ENCODE measurements around the gene ACTL7A. TPM values are rescaled to one million over a fixed set of nuclear protein-coding genes. Genes with fewer than 3 reads are reported as not detected.

ACTL7A gene, protein sequence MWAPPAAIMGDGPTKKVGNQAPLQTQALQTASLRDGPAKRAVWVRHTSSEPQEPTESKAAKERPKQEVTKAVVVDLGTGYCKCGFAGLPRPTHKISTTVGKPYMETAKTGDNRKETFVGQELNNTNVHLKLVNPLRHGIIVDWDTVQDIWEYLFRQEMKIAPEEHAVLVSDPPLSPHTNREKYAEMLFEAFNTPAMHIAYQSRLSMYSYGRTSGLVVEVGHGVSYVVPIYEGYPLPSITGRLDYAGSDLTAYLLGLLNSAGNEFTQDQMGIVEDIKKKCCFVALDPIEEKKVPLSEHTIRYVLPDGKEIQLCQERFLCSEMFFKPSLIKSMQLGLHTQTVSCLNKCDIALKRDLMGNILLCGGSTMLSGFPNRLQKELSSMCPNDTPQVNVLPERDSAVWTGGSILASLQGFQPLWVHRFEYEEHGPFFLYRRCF
- not detected in 2 replicates for total RNA-seq
- not detected for total RNA-seq (2013)
- polyA plus RNA-seq: not detected in 2 replicates
- not detected in 2 replicates for polyA minus RNA-seq

DNA sequence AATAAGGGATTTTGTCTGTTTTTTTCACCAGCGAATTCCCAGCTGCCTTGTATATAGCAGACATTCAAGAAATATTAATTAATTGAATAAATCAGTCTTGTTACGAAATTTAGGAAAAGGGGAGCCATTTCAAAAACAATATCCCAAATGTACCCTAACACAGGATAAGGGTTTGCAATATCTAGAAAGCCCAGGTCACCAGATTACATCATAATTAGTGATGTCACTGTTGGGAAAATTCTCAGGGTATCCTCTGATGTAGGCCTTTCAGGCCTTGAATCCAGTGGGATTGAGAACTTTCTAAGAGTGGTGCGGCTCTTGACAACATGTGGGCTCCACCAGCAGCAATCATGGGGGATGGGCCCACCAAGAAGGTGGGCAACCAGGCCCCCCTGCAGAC lies at the start of gene ACTL7A:
Gene ACTL7A, plus strand, starts transcription at position 270 of the 400 bp plus-strand sequence. Its CDS starts 57 bp downstream, at position 327.
- DNase-seq: no peak
- H3K27ac ChIP-seq (ENCODE audit: low read length in 2 of 2): no peak within 1 kb of the TSS
- Mint-ChIP-seq H3K4me1 (no peaks in the 10 kb centered on the region), H3K27me3 (no peaks in the 10 kb centered on the region), H3K9me3 (ENCODE audit: insufficient read depth) (peaks cover 2% of the 10 kb centered on the region), H3K27ac (no peak within 1 kb of the TSS), H3K4me3 (no peak within 1 kb of the TSS)
- no peak within 1 kb of the TSS for H3K9ac ChIP-seq (ENCODE audit: low read length)
- H3K4me2 ChIP-seq (replicated peaks; ENCODE audit: low read depth, low read length, poor library complexity, severe bottlenecking): no peak within 1 kb of the TSS
- H3K36me3 ChIP-seq (replicated peaks in 1 of 2; ENCODE audit: control extremely low read depth in 1 of 2, control insufficient read depth in 1 of 2, extremely low read depth in 1 of 2, insufficient read depth in 2 of 2, low read length in 1 of 2): no peaks in the 10 kb centered on the region
- ATAC-seq (ENCODE audit: low read depth): no peak
- intact Hi-C loops (cut with micrococcal nuclease): no loop called here
- no peaks in the 10 kb centered on the region for H3K27me3 ChIP-seq (replicated peaks in 1 of 4; ENCODE audit: control extremely low read depth in 1 of 4, control insufficient read depth in 3 of 4, insufficient read depth in 4 of 4, low read length in 3 of 4)
- H3K4me3 ChIP-seq (ENCODE audit: control extremely low read depth in 1 of 5, extremely low read depth in 1 of 5, insufficient read depth in 1 of 5, low read depth in 2 of 5, low read length in 4 of 5): no peak within 1 kb of the TSS
- no peaks in the 10 kb centered on the region for H4K20me1 ChIP-seq (ENCODE audit: control insufficient read depth, insufficient read depth, low read length, poor library complexity, severe bottlenecking)
- 100% methylated on average over 1 of the region's 3 CpGs for WGBS (ENCODE audit: insufficient coverage)
- POLR2A ChIA-PET: no interaction called here
- TF ChIP-seq EZH2 (IDR thresholded peaks at IDR 0.05; ENCODE audit: borderline replicate concordance, insufficient read depth, low read depth, low read length, poor library complexity, severe bottlenecking) (no peak), CTCF (IDR thresholded peaks at IDR 0.05) (no peak)
- H2AFZ ChIP-seq (ENCODE audit: insufficient read depth, low read depth, low read length, poor library complexity, severe bottlenecking): no peak within 1 kb of the TSS
- CTCF ChIA-PET: no interaction called here
- no peaks in the 10 kb centered on the region for H3K79me2 ChIP-seq (ENCODE audit: control insufficient read depth, insufficient read depth, low read length)
- H3K4me1 ChIP-seq (ENCODE audit: control insufficient read depth in 2 of 2, insufficient read depth in 2 of 2, low read length in 2 of 2): no peaks in the 10 kb centered on the region
- H3K9me3 ChIP-seq (ENCODE audit: control extremely low read depth in 1 of 3, control insufficient read depth in 2 of 3, insufficient read depth in 1 of 3, low read length in 2 of 3): no peaks in the 10 kb centered on the region

- DNase-seq: no peak
- no peak overlapping the region for H3K27ac ChIP-seq (ENCODE audit: low read length in 2 of 2)
- no peak overlapping the region for H3K9ac ChIP-seq (ENCODE audit: low read length)
- ChIA-PET CTCF (no interaction called here), POLR2A (no interaction called here)
- WGBS (ENCODE audit: insufficient coverage): 96% methylated on average over 7 of the region's 8 CpGs
- Mint-ChIP-seq H3K9me3 (ENCODE audit: insufficient read depth) (no peaks in the 10 kb centered on the region), H3K4me3 (no peak overlapping the region), H3K27ac (no peak overlapping the region), H3K27me3 (peaks cover 7% of the 10 kb centered on the region), H3K4me1 (peaks cover 15% of the 10 kb centered on the region)
- no peak overlapping the region for H3K4me2 ChIP-seq (replicated peaks; ENCODE audit: low read depth, low read length, poor library complexity, severe bottlenecking)
- H3K79me2 ChIP-seq (ENCODE audit: control insufficient read depth, insufficient read depth, low read length): no peaks in the 10 kb centered on the region
- intact Hi-C loops (cut with micrococcal nuclease): no loop called here
- H3K9me3 ChIP-seq (ENCODE audit: control extremely low read depth in 1 of 3, control insufficient read depth in 2 of 3, insufficient read depth in 1 of 3, low read length in 2 of 3): no peaks in the 10 kb centered on the region
- no peak for ATAC-seq (ENCODE audit: low read depth)
- H3K4me3 ChIP-seq (ENCODE audit: control extremely low read depth in 1 of 5, extremely low read depth in 1 of 5, insufficient read depth in 1 of 5, low read depth in 2 of 5, low read length in 4 of 5): no peak overlapping the region
- H3K27me3 ChIP-seq (replicated peaks in 1 of 4; ENCODE audit: control extremely low read depth in 1 of 4, control insufficient read depth in 3 of 4, insufficient read depth in 4 of 4, low read length in 3 of 4): no peaks in the 10 kb centered on the region
- H4K20me1 ChIP-seq (ENCODE audit: control insufficient read depth, insufficient read depth, low read length, poor library complexity, severe bottlenecking): no peaks in the 10 kb centered on the region
- no peaks in the 10 kb centered on the region for H3K36me3 ChIP-seq (replicated peaks in 1 of 2; ENCODE audit: control extremely low read depth in 1 of 2, control insufficient read depth in 1 of 2, extremely low read depth in 1 of 2, insufficient read depth in 2 of 2, low read length in 1 of 2)
- H3K4me1 ChIP-seq (ENCODE audit: control insufficient read depth in 2 of 2, insufficient read depth in 2 of 2, low read length in 2 of 2): peaks cover 11 to 14% of the 10 kb centered on the region in 2 donors
- H2AFZ ChIP-seq (ENCODE audit: insufficient read depth, low read depth, low read length, poor library complexity, severe bottlenecking): no peak overlapping the region
- TF ChIP-seq CTCF (IDR thresholded peaks at IDR 0.05) (no peak), EZH2 (IDR thresholded peaks at IDR 0.05; ENCODE audit: borderline replicate concordance, insufficient read depth, low read depth, low read length, poor library complexity, severe bottlenecking) (no peak)
Measured at GRCh38 chr9:108812396-108813025, 49.6 kb upstream of the ACTL7A start.

Measured in B cell (primary cell).